HG03045 (cell line): ENCODE measurements around the gene SHH.
"Not testable (repeated sequence)": the region's sequence is repeated elsewhere in the genome, so short reads cannot be mapped to it uniquely, and the experiment has no call there.

Source experiments
- ATAC-seq: cut with Tn5 transposase; IDR thresholded peaks from one replicate; pipeline ENCODE4 v1.9.1; 2021; ENCODE audit warnings: mild to moderate bottlenecking, moderate library complexity; ENCODE audit not compliant: unreplicated experiment

The SHH gene

GRCh38 chr7:155843426-155844018, 31.3 kb upstream of the SHH start:
- ATAC-seq = no peak

GRCh38 chr7:155842496-155843265, 30.4 kb upstream of the SHH start:
- no peak for ATAC-seq

DNA sequence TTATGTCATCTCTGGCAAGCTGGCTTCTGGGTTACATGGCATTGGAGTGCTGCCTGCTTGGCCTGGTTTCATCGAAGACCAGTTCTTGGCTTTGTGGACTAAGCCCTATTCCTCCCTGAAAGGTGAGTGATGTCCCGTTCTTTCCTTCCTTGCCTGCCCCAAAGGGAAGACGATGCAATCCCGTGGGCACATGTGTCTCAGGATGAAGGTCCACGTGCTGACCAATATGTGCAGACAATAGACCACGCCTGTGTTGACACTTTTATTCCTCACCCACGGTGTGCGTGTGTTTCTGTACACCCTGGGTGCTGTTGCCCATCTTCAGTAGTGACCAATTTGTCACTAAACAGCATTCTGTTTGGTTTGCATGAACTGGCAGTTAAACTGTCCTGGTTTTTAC, 28.6 kb upstream of the SHH start:
- ATAC-seq = no peak

DNA sequence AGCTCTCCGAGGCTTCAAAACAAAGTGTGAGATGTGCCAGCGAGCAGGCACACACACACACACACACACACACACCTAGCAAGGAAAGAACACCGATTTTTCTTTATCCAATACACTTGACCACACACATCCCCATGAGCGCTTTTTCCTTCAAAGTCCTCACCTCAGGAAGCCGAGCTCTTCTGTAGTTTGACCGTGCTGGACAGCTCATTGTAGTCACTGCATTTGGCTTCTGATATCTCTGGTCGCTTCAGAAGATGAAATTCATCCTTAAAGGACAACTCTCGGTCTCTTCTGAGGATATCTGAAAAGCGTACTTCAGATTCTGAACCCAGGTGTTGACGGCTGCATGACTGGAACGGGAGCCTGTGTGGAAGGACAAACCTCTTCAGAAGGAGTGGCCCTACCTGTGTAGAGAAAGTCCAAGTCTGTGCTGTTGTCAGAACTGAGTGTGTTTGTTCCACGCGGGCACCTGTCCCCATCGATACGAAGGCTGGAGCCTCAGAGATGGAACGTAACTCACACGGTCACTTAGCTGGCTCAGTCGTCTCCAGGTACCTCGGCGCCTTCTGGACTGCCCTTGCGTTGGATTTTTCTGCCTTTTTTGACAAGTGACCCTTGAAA, 28.1 kb upstream of the SHH start:
- ATAC-seq = no peak

DNA sequence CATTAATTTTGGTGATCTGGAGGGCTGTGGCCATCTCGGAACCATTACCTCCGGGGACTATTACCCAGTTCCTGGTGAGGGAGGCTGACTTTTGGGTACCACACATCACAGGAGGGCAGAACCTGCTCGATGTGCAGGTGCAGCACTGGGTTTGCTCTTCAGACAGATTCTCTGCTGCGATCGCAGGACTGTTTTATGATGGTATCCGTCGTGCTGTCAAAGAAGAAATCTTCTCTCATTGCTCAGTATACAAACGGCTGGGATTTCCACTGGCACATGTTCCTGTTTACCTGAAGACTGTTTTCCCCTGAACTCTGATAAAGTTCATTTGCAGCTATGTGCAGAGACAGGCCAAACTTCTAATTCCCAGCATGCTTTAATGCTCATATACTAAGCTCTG, 27.2 kb upstream of the SHH start:
- no peak for ATAC-seq

DNA sequence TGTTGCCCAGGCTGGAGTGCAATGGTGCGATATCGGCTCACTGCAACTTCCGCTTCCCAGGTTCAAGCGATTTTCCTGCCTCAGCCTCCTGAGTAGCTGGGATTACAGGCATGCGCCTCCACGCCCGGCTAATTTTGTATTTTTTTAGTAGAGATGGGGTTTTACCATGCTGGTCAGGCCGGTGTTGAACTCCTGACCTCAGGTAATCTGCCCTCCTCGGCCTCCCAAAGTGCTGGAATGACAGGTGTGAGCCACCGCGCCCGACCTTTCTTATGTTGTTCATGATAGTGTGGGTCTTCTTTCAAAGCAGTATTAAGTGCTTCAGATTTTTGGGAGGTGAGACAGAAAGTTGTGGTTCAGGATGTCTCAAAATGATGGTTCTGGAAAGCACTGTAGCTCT, 26.0 kb upstream of the SHH start:
- ATAC-seq = not testable (repeated sequence)

- no peak for ATAC-seq
These were observed 24.8 kb upstream of the SHH start for GRCh38 chr7:155837126-155837479.

GRCh38 chr7:155836216-155837125, 24.2 kb upstream of the SHH start:
- no peak for ATAC-seq

DNA sequence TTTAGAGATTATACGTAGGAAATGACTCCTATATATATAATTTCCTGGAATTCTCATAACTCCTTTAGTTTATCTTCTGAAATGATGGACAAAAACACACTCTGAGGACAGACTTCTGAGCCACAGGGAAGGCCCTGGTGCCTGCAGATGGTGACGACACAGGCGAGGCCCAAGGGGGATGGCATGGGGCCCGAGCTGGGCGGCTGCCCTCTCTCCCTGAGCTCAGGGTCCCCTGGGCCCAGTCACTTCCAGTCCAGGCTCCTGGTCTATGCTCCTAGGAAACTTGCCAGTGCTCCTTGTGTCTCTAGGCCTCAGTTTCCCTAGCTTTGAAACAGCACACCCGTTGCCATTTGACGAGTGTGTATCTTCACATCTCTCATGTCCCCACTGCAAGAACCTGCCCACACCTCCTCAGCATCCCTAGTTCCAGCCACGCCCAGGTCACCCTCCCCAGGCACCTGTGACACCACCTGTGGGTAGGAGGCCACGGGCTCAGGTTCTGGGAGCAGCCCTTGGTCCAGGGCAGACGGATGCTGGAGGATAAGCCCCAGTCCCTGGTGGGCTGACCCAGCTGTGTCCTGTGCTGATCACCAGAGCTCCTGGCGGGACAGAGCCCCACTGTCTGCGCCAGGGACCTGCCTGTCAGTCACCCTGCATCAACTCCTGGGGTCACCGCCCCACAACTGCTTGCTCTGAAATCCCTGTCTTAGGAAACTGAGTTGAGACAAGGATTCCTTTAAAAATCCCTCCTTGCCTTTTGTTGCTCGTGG, 23.4 kb upstream of the SHH start:
- no peak for ATAC-seq

DNA sequence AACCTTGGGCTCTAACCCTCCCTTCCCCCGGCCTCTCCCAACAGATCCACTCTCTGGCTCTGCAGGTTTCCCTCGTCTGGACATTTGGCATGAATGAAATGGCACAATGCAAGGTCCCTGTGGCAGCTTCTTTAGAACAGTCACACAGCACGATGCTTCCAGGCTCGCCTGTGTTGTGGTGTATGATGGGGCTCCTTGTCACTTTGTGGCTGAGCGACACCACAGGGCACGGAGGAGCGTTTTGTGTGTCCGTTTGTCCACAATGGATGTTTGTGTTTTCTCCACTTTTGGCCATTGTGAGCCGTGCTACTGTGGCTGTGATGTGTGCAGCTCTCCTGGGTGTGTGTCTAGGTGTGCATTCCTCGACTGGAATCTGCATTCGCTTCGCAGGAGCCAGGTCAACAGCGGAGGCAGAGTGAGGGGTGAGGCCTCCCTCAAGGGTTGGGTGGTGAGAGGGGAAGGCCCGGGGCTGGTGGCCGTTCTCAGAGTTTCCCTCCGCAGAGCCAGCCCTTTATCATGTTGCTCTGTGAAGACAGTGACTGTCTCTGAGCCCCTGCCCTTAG, 22.3 kb upstream of the SHH start:
- ATAC-seq = no peak

DNA sequence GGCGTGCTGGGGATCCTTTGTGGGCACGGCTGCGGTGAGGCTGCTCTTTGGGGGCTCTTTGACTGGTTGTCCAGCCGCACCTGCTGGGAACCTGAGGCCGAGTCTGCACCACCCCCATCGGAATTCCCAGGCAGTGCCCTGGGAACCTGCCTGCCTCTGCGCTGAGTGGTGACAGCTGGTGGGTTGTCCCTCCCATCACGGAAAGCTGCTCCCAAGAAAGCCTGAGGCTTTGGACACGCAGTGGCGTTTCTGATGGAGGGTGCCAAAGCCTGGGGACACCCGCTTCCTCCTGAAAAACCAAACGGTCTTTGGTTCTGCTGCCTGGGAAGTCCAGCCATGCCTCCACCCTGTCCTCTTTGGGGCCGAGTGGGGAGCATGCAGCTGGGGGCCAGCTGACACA, 21.4 kb upstream of the SHH start:
- no peak for ATAC-seq

GRCh38 chr7:155832581-155832981, 20.3 kb upstream of the SHH start:
- no peak for ATAC-seq

GRCh38 chr7:155831807-155832524, 19.7 kb upstream of the SHH start:
- ATAC-seq = no peak

DNA sequence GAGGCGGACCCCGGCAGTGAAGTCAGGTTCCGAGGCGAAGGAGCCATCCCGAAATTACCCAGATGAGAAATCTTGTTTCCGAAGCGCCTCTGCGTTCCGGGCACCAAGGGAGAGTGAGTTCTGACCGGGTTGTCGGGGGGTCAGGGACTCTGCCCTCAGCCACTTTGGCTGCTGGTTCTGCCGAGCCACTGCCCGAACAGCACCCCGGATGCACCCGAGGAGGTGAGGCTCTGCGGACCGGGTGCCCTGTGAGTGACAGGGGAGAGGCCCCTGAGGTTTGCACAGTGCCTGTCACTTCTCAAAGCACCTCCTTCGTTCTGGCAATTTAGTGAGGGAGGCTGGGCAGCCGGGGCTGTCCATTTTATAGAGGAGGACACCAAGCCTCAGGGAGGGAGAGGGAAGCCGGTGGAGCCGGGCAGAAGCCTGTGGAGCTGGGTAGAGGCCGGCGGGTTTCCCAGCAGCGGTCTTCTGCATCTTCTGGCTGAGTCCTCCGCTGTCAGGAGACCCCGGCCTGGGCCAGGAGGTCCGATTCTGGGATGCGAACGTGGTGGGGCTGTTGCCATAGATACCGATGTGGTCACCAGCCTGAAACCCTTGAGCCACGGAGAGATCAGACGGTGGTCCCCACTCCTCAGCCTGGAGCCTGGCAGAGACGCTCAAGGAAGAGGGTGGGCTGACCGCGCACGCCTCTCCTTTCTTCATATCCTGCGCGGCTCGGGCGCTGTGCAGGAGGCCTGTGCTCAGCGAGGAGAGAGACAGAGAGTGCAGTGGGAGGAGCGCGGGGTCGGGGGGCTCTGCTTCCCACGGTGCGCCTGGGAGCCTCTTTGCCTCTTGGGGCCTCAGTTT, 18.9 kb upstream of the SHH start:
- ATAC-seq = no peak

DNA sequence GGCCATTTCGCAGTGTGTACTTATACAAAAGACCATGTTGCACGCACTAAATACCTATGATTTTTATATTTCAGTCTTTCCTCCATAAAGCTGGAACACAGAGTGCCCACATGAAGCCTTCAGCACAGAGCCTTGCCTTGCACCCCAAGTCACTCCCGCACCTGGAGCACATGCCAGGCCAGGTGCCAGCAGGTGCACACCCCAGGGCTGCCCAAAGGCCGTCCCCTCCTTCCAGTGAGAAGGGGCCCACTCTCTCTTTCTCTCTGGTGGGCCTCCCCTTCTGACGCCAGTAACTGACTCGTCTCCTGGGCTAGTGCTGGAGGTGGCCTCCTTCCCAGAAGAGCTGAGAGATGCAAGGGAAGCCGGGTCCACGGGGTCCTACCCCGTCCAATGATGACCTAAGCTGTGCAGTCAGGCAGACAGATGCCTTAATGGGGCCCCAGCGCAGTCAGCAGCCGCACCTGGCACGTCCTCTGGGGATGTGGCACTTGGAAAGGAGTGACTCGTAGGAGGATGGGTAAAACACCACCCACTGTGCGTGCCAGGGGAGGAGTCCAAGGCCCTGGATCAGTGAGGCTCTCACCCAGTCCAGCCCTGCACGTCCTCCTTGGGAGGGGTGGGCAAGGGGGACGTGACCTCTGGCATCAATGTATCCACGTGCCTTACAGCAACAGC, 17.7 kb upstream of the SHH start:
- no peak for ATAC-seq

GRCh38 chr7:155825336-155825735, 13.1 kb upstream of the SHH start:
- no peak for ATAC-seq

DNA sequence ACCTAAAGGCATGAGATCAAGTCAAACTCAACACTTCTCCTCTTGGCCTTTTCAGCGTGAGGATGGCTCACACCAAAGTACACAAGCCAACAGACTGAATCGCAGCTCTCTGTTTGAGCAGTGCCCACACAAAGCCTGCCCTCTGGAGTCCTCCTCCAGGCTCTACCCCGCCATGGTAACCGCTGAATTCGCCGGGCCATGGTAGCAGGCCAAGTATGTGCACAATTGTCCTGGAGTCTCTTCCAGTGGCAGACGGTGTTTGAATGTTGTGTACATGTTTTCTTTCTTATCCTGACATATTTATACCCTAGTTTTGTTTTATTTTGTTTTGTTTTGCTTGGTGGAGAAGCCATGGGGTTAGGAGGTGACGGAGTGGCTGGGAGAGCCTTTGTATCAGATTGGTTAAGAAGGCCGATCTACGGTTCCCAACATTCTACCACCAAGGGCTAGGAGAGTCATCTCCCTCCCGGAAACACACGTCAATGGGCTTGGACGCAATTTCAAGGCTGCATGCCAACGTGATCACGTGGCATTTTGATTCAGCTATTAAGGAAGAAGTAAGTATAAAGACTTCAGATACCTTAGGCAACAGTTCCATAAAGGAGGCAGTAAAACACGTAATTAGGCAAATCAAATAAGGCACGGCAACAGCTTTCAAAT, 12.1 kb upstream of the SHH start:
- no peak for ATAC-seq

DNA sequence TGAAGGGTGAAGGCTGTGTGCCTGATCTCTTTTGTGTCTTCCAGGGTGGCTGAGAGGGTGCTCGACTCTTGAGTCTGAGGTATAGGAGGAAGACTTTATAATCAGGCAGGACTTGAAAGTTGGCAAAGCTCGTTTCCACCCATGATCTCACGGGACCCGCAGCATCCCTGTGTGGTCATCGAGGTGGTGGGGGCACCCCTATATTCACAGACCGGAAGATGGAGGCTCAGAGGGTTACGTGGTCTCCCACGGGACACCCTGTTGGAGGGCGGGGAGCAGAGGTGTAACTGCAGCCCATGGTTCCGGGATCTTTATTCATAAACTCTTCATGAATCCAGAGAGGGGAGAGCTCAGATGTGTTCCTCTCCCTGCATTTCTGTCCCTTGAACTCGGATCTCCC, 9.6 kb upstream of the SHH start:
- ATAC-seq = no peak
